ENCODE results near the gene SUMF1.

The SUMF1 gene

GRCh38 chr3:4416427-4416945, 50.6 kb downstream of the SUMF1 start:
- H4K91ac ChIP-seq (ENCODE audit: low read depth, low read length, poor library complexity): no peak overlapping the region
- no peaks in the 10 kb centered on the region for H3K9me3 ChIP-seq (replicated peaks in 1 of 2; ENCODE audit: control insufficient read depth in 2 of 2, insufficient read depth in 1 of 2, low read depth in 1 of 2, low read length in 2 of 2)
- H3K4me2 ChIP-seq (ENCODE audit: insufficient read depth, low read length, poor library complexity, severe bottlenecking): no peak overlapping the region
- DNase-seq (ENCODE audit: low spot score): no peak
- no peak overlapping the region for H3K4me3 ChIP-seq (ENCODE audit: low read length in 2 of 2)
- H3K79me1 ChIP-seq (ENCODE audit: low read depth, low read length): no peaks in the 10 kb centered on the region
- no peak overlapping the region for H2BK15ac ChIP-seq (ENCODE audit: low read length)
- no peak overlapping the region for H2AK5ac ChIP-seq (ENCODE audit: low read depth, low read length)
- WGBS, 2 donors (ENCODE audit: extremely low coverage in 2 of 2, insufficient read length in 2 of 2, insufficient replicate concordance in 1 of 2): no CpG with 5 or more reads among the region's 5 CpGs
- no peak overlapping the region for H3K9ac ChIP-seq (ENCODE audit: low read depth, low read length, poor library complexity)
- H2AFZ ChIP-seq (ENCODE audit: low read length): no peak overlapping the region
- H2BK5ac ChIP-seq (ENCODE audit: low read length): no peak overlapping the region
- no peak overlapping the region for H3K18ac ChIP-seq (ENCODE audit: low read length)
- no peak overlapping the region for H4K8ac ChIP-seq (ENCODE audit: low read depth, low read length)
- H3K23ac ChIP-seq (ENCODE audit: low read depth, low read length, poor library complexity): no peak overlapping the region
- peaks cover 0 to 20% of the 10 kb centered on the region in 2 donors for H3K36me3 ChIP-seq (replicated peaks in 1 of 2; ENCODE audit: control insufficient read depth in 2 of 2, insufficient read depth in 2 of 2, low read length in 2 of 2)
- no peak overlapping the region for H2BK120ac ChIP-seq (ENCODE audit: low read depth, low read length)
- no peaks in the 10 kb centered on the region for H3K27me3 ChIP-seq (ENCODE audit: control insufficient read depth in 3 of 3, insufficient read depth in 3 of 3, low read depth in 1 of 3, low read length in 3 of 3)
- no peak overlapping the region for H2BK12ac ChIP-seq (ENCODE audit: low read length)
- H3K14ac ChIP-seq (ENCODE audit: low read length): no peak overlapping the region
- H3K4me1 ChIP-seq (ENCODE audit: control insufficient read depth in 2 of 2, insufficient read depth in 1 of 2, low read depth in 1 of 2, low read length in 2 of 2): no peaks in the 10 kb centered on the region
- no peak overlapping the region for H3K27ac ChIP-seq (replicated peaks; ENCODE audit: low read length)
- no peak overlapping the region for H3K4ac ChIP-seq (ENCODE audit: low read length)

- no peak overlapping the region for H2BK15ac ChIP-seq (ENCODE audit: low read length)
- H3K4me2 ChIP-seq (ENCODE audit: insufficient read depth, low read length, poor library complexity, severe bottlenecking): no peak overlapping the region
- no peak for DNase-seq (ENCODE audit: low spot score)
- H2AK5ac ChIP-seq (ENCODE audit: low read depth, low read length): no peak overlapping the region
- H3K9me3 ChIP-seq (replicated peaks in 1 of 2; ENCODE audit: control insufficient read depth in 2 of 2, insufficient read depth in 1 of 2, low read depth in 1 of 2, low read length in 2 of 2): no peaks in the 10 kb centered on the region
- H3K79me1 ChIP-seq (ENCODE audit: low read depth, low read length): no peaks in the 10 kb centered on the region
- H2AFZ ChIP-seq (ENCODE audit: low read length): no peak overlapping the region
- no peak overlapping the region for H3K18ac ChIP-seq (ENCODE audit: low read length)
- H2BK5ac ChIP-seq (ENCODE audit: low read length): no peak overlapping the region
- H3K4me1 ChIP-seq (ENCODE audit: control insufficient read depth in 2 of 2, insufficient read depth in 1 of 2, low read depth in 1 of 2, low read length in 2 of 2): no peaks in the 10 kb centered on the region
- no peak overlapping the region for H3K9ac ChIP-seq (ENCODE audit: low read depth, low read length, poor library complexity)
- no peak overlapping the region for H3K4ac ChIP-seq (ENCODE audit: low read length)
- no peak overlapping the region for H4K91ac ChIP-seq (ENCODE audit: low read depth, low read length, poor library complexity)
- no peaks in the 10 kb centered on the region for H3K27me3 ChIP-seq (ENCODE audit: control insufficient read depth in 3 of 3, insufficient read depth in 3 of 3, low read depth in 1 of 3, low read length in 3 of 3)
- no peak overlapping the region for H4K8ac ChIP-seq (ENCODE audit: low read depth, low read length)
- no peak overlapping the region for H3K14ac ChIP-seq (ENCODE audit: low read length)
- H3K23ac ChIP-seq (ENCODE audit: low read depth, low read length, poor library complexity): no peak overlapping the region
- H3K36me3 ChIP-seq (replicated peaks in 1 of 2; ENCODE audit: control insufficient read depth in 2 of 2, insufficient read depth in 2 of 2, low read length in 2 of 2): peaks cover 0 to 32% of the 10 kb centered on the region in 2 donors
- no peak overlapping the region for H3K4me3 ChIP-seq (ENCODE audit: low read length in 2 of 2)
- no peak overlapping the region for H2BK12ac ChIP-seq (ENCODE audit: low read length)
- H3K27ac ChIP-seq (replicated peaks; ENCODE audit: low read length): no peak overlapping the region
- H2BK120ac ChIP-seq (ENCODE audit: low read depth, low read length): no peak overlapping the region
- WGBS, 2 donors (ENCODE audit: extremely low coverage in 2 of 2, insufficient read length in 2 of 2, insufficient replicate concordance in 1 of 2): no CpG with 5 or more reads among the region's 1 CpG
These were observed 53.6 kb downstream of the SUMF1 start for GRCh38 chr3:4413467-4413866.

- Histone ChIP-seq H3K36me3 (replicated peaks in 1 of 2; ENCODE audit: control insufficient read depth in 2 of 2, insufficient read depth in 2 of 2, low read length in 2 of 2) (peaks cover 0 to 20% of the 10 kb centered on the region in 2 donors), H2AFZ (ENCODE audit: low read length) (no peak overlapping the region), H3K18ac (ENCODE audit: low read length) (no peak overlapping the region), H3K79me1 (ENCODE audit: low read depth, low read length) (no peaks in the 10 kb centered on the region), H3K4me2 (ENCODE audit: insufficient read depth, low read length, poor library complexity, severe bottlenecking) (no peak overlapping the region), H2BK120ac (ENCODE audit: low read depth, low read length) (no peak overlapping the region), H4K91ac (ENCODE audit: low read depth, low read length, poor library complexity) (no peak overlapping the region), H3K9me3 (replicated peaks in 1 of 2; ENCODE audit: control insufficient read depth in 2 of 2, insufficient read depth in 1 of 2, low read depth in 1 of 2, low read length in 2 of 2) (no peaks in the 10 kb centered on the region), H3K27me3 (ENCODE audit: control insufficient read depth in 3 of 3, insufficient read depth in 3 of 3, low read depth in 1 of 3, low read length in 3 of 3) (no peaks in the 10 kb centered on the region), H2BK15ac (ENCODE audit: low read length) (no peak overlapping the region), H3K4me1 (ENCODE audit: control insufficient read depth in 2 of 2, insufficient read depth in 1 of 2, low read depth in 1 of 2, low read length in 2 of 2) (no peaks in the 10 kb centered on the region), H4K8ac (ENCODE audit: low read depth, low read length) (no peak overlapping the region), H2BK5ac (ENCODE audit: low read length) (no peak overlapping the region), H3K27ac (replicated peaks; ENCODE audit: low read length) (no peak overlapping the region), H3K9ac (ENCODE audit: low read depth, low read length, poor library complexity) (no peak overlapping the region), H3K14ac (ENCODE audit: low read length) (no peak overlapping the region), H2BK12ac (ENCODE audit: low read length) (no peak overlapping the region), H3K4ac (ENCODE audit: low read length) (no peak overlapping the region), H3K23ac (ENCODE audit: low read depth, low read length, poor library complexity) (no peak overlapping the region), H3K4me3 (ENCODE audit: low read length in 2 of 2) (no peak overlapping the region), H2AK5ac (ENCODE audit: low read depth, low read length) (no peak overlapping the region)
- no peak for DNase-seq (ENCODE audit: low spot score)
- WGBS, 2 donors (ENCODE audit: extremely low coverage in 2 of 2, insufficient read length in 2 of 2, insufficient replicate concordance in 1 of 2): no CpG with 5 or more reads among the region's 1 CpG
These were observed 55.2 kb downstream of the SUMF1 start for GRCh38 chr3:4411833-4412232.

GRCh38 chr3:4411236-4411635, 55.8 kb downstream of the SUMF1 start:
- no peak overlapping the region for H2AFZ ChIP-seq (ENCODE audit: low read length)
- H3K14ac ChIP-seq (ENCODE audit: low read length): no peak overlapping the region
- H2BK5ac ChIP-seq (ENCODE audit: low read length): no peak overlapping the region
- no peak overlapping the region for H3K4me2 ChIP-seq (ENCODE audit: insufficient read depth, low read length, poor library complexity, severe bottlenecking)
- H3K4me3 ChIP-seq (ENCODE audit: low read length in 2 of 2): no peak overlapping the region
- no peak overlapping the region for H4K8ac ChIP-seq (ENCODE audit: low read depth, low read length)
- H2BK12ac ChIP-seq (ENCODE audit: low read length): no peak overlapping the region
- no peak overlapping the region for H3K27ac ChIP-seq (replicated peaks; ENCODE audit: low read length)
- no peak overlapping the region for H2AK5ac ChIP-seq (ENCODE audit: low read depth, low read length)
- H3K18ac ChIP-seq (ENCODE audit: low read length): no peak overlapping the region
- no peaks in the 10 kb centered on the region for H3K9me3 ChIP-seq (replicated peaks in 1 of 2; ENCODE audit: control insufficient read depth in 2 of 2, insufficient read depth in 1 of 2, low read depth in 1 of 2, low read length in 2 of 2)
- no peaks in the 10 kb centered on the region for H3K27me3 ChIP-seq (ENCODE audit: control insufficient read depth in 3 of 3, insufficient read depth in 3 of 3, low read depth in 1 of 3, low read length in 3 of 3)
- H3K9ac ChIP-seq (ENCODE audit: low read depth, low read length, poor library complexity): no peak overlapping the region
- no peak overlapping the region for H2BK15ac ChIP-seq (ENCODE audit: low read length)
- no peaks in the 10 kb centered on the region for H3K79me1 ChIP-seq (ENCODE audit: low read depth, low read length)
- no peak overlapping the region for H3K4ac ChIP-seq (ENCODE audit: low read length)
- no peak for DNase-seq (ENCODE audit: low spot score)
- H4K91ac ChIP-seq (ENCODE audit: low read depth, low read length, poor library complexity): no peak overlapping the region
- WGBS, 2 donors (ENCODE audit: extremely low coverage in 2 of 2, insufficient read length in 2 of 2, insufficient replicate concordance in 1 of 2): no CpG with 5 or more reads among the region's 1 CpG
- no peak overlapping the region for H3K23ac ChIP-seq (ENCODE audit: low read depth, low read length, poor library complexity)
- H3K36me3 ChIP-seq (replicated peaks in 1 of 2; ENCODE audit: control insufficient read depth in 2 of 2, insufficient read depth in 2 of 2, low read length in 2 of 2): peaks cover 0 to 15% of the 10 kb centered on the region in 2 donors
- no peak overlapping the region for H2BK120ac ChIP-seq (ENCODE audit: low read depth, low read length)
- H3K4me1 ChIP-seq (ENCODE audit: control insufficient read depth in 2 of 2, insufficient read depth in 1 of 2, low read depth in 1 of 2, low read length in 2 of 2): no peaks in the 10 kb centered on the region

Data from neuronal stem cell (in vitro differentiated cells).